NCI-H2107 treated with DMSO at 0.1 percent for 48 hours (cell line): Measurements from ENCODE around the gene OXTR.
A peak's percentile ranks its signal among the peaks of the same experiment; 100 is the strongest.

Experiments
- DNase-seq: peaks from one replicate; lab custom pipeline; 2025; ENCODE audit not compliant: unreplicated experiment; lab: John Stamatoyannopoulos, UW

OXTR gene

DNA sequence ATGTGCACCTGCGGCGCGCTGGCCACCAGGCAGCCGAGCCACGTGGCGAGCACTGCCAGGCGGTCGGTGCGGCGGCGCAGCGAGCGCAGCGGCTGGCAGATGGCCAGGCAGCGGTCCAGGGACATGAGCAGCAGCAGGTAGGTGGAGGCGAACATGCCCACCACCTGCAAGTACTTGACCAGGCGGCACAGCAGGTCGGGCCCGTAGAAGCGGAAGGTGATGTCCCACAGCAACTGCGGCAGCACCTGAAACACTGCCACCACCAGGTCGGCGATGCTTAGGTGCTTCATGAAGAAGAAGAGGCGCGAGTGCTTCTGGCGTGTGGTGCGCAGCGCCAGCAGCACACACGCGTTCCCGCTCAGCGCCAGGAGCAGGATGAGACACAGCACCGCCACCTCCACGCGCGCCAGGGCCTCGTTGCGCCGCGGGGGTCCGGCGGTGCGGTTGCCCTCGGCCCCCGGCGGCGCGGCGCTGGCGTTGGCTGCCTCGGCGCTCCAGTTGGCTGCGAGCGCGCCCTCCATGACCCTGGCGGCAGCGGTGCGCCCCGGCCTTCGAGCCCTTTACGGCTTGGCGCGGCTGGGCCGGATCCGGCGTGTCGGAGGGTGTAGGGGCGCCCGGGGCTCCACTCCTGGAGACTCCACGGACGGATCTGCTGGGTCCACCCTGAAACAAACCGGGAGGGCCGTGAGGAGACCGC is 1.6 kb downstream of the OXTR start:
- peak; percentile 35 for DNase-seq

DNA sequence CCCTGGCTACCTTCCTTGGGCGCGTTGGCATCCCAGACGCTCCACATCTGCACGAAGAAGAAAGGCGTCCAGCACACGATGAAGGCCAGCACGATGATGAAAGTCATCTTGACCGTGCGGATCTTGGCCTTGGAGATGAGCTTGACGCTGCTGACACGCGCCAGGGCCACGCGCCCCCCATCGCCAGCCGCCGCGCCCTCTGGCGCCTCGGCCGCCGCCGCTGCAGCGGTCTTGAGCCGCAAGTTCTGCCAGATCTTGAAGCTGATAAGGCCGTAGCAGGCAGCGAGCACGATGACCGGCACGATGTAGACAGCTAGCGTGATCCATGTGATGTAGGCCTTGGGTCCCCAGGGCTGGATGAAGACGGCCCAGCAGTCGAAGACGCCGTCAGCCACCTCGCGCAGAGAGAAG is 2.2 kb downstream of the OXTR start:
- no peak for DNase-seq

- DNase-seq = no peak
These were observed 3.3 kb downstream of the OXTR start for GRCh38 chr3:8766148-8766547.

GRCh38 chr3:8765528-8765927 is 3.9 kb downstream of the OXTR start:
- DNase-seq = no peak

GRCh38 chr3:8764528-8764927 is 4.9 kb downstream of the OXTR start:
- no peak for DNase-seq

GRCh38 chr3:8762607-8763377 is 6.6 kb downstream of the OXTR start:
- no peak for DNase-seq

GRCh38 chr3:8761866-8762265 is 7.5 kb downstream of the OXTR start:
- DNase-seq = no peak

- DNase-seq = no peak
These were observed 8.9 kb downstream of the OXTR start for GRCh38 chr3:8760506-8760905.

DNA sequence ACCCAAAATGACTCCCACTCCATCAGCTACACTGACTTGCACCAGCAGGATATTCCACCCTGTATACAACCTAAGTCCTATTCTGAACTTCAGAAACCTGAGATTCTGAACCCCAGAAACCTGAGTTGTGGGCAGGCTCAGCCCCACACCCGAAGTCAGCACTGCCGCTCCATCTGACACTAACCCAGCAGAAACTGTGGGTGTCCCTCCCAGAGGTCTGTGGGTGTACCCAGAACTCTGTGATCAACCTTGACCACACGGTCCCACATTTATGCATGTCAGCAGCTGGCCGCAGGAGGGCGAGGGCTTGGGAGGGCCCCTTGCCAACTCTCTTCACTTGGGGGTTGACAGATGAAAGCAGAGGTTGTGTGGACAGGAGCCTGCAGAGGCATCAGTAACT is 9.3 kb downstream of the OXTR start:
- DNase-seq = no peak

- DNase-seq = no peak
These were observed 10.2 kb downstream of the OXTR start for GRCh38 chr3:8759038-8759707.

DNA sequence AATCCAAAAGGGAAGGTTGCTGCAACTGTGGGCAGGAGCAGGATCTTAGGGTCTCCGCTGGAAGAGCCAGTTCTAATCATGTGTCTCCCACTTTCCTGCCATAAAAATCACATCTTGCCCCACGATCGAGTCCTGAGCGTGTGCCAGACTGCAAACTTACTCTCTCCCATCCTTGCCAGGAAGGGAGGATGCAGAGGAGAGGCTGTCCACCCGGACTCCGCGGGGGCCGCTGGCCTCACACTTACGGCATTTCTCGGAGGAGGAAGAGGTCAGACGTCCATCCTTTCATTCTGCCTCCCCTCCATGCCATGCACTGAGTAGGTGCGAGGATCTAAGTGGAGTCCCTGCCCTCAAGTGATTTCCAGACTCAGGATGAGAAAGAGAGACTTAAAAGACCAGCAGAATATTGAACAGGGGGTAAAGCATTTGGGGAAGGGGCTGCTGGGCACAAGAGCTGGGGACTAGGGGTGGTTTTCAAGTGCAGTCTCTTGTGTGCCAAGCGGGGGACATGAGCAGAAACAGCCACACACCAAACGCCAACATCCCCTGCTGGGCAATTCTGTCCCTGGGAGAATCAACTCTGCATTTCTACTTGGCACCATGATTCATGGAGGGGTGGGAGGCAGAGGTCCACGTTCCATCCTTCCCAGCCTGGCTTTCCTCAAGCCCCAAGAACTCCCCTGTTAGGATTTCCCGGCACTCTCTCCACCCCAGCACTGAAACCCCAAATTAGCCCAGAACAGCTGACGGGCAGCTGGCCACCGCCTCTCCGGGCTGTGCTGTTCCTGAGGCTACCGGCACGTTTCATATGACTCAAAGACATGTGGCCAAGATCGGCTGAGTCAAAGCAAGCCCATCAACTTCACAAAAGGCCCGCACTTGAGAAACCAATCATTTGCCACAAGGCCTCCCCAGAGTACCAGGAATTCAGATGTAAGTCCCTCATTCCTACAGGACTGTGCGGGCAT is 11.6 kb downstream of the OXTR start:
- DNase-seq = no peak

- no peak for DNase-seq
These were observed 12.7 kb downstream of the OXTR start for GRCh38 chr3:8756671-8757070.

DNA sequence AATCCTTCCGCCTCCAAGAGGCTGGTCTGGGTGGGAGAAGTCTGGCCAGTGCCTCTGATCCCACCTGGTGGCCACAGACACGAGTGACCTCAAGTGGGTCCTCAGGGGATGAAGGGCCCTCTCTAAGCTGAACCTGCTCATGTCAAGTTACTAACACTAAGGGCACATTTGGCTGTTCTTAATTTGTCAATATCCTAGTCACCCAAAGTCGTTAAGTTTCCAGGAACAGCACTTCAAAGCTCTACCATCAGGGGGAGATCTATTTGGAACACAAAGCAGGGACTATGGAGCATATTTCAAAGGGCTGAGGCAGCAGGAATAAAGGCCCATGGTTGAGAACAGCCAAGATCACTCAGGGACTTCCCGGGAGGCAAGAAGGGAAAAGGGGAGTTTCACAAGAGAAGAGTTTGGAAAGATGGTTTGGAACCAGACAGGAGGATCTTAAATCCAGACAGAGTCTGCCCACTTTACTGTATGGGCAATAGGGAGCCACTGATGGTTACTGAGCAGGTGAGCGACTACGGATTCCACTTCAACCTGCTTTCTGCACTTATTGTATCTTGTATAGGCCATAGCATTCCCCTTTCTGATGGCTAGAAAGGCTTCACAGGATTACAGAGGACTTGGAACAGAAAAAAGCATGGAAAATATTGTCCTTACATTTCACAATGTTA is 13.7 kb downstream of the OXTR start:
- no peak for DNase-seq

- no peak for DNase-seq
These were observed 14.3 kb downstream of the OXTR start for GRCh38 chr3:8755097-8755496.

DNA sequence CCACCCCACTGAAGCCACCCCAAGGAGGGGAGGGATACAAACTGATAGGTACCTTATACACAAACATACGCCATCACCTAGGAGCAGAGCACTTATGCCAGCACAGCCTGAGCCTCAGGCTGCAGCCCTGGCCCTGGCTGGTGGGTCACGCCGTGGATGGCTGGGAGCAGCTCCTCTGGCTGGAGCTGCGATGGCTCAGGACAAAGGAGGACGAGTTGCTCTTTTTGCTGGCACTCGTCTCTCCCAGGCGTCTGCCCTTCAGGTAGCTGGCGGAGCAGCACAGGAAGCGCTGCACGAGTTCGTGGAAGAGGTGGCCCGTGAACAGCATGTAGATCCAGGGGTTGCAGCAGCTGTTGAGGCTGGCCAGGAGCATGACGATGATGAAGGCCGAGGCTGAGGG is 16.6 kb downstream of the OXTR start:
- no peak for DNase-seq

GRCh38 chr3:8749316-8749715 is 20.1 kb downstream of the OXTR start:
- no peak for DNase-seq

- DNase-seq = no peak
These were observed 22.6 kb downstream of the OXTR start for GRCh38 chr3:8746780-8747345.

GRCh38 chr3:8745619-8746370 is 23.6 kb downstream of the OXTR start:
- DNase-seq = no peak

DNA sequence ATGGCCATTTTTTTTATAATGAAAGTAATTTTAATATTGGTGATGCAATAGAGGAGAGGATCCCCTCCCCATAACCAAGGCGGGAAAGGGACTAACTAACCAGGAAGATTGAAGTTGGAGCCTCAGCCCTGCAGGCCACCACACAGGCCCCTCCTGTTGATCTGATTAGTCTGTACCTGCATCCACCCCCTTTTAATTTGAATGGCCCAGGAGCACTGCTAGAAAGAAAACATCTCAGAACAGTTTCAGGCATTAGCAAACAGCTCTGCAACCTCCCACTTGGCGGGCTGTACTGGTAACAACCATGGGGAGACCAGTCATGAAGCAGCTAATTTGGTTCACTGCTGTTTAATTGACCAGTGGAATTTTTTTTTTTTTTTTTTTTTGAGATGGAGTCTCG is 25.5 kb downstream of the OXTR start:
- no peak for DNase-seq
